GM21390 (cell line): ENCODE measurements around the gene ADAT3.
A peak's percentile ranks its signal among the peaks of the same experiment; 100 is the strongest.

Experiments
- ATAC-seq: cut with Tn5 transposase; IDR thresholded peaks from one replicate; pipeline ENCODE4 v1.9.1; 2021; ENCODE audit not compliant: unreplicated experiment

Gene ADAT3

GRCh38 chr19:1912760-1913505 is 7.7 kb downstream of the ADAT3 start:
- no peak for ATAC-seq

GRCh38 chr19:1913781-1914577 is 8.8 kb downstream of the ADAT3 start:
- no peak for ATAC-seq

GRCh38 chr19:1914826-1915341 is 9.7 kb downstream of the ADAT3 start:
- ATAC-seq: no peak

GRCh38 chr19:1917146-1917545 is 11.9 kb downstream of the ADAT3 start:
- ATAC-seq: no peak

GRCh38 chr19:1917926-1918325 is 12.7 kb downstream of the ADAT3 start:
- ATAC-seq: no peak

- no peak for ATAC-seq
Measured at GRCh38 chr19:1918975-1919374, 13.8 kb downstream of the ADAT3 start.

GRCh38 chr19:1920644-1921043 is 15.4 kb downstream of the ADAT3 start:
- no peak for ATAC-seq

GRCh38 chr19:1921326-1921725 is 16.1 kb downstream of the ADAT3 start:
- ATAC-seq: no peak

GRCh38 chr19:1921825-1922224 is 16.6 kb downstream of the ADAT3 start:
- ATAC-seq: no peak

- ATAC-seq: no peak
Measured at GRCh38 chr19:1922803-1923202, 17.6 kb downstream of the ADAT3 start.

GRCh38 chr19:1923319-1923718 is 18.1 kb downstream of the ADAT3 start:
- ATAC-seq: no peak

GRCh38 chr19:1924320-1924961 is 19.2 kb downstream of the ADAT3 start:
- no peak for ATAC-seq

- no peak for ATAC-seq
Measured at GRCh38 chr19:1925544-1925943, 20.3 kb downstream of the ADAT3 start.

GRCh38 chr19:1929021-1929742 is 24.0 kb downstream of the ADAT3 start:
- peak; percentile 55 for ATAC-seq

- no peak for ATAC-seq
Measured at GRCh38 chr19:1931445-1931844, 26.2 kb downstream of the ADAT3 start.

- no peak for ATAC-seq
Measured at GRCh38 chr19:1932395-1932794, 27.2 kb downstream of the ADAT3 start.

- no peak for ATAC-seq
Measured at GRCh38 chr19:1933244-1933643, 28.0 kb downstream of the ADAT3 start.

- no peak for ATAC-seq
Measured at GRCh38 chr19:1933942-1934341, 28.7 kb downstream of the ADAT3 start.

GRCh38 chr19:1935484-1936208 is 30.4 kb downstream of the ADAT3 start:
- no peak for ATAC-seq

- no peak for ATAC-seq
Measured at GRCh38 chr19:1936430-1936829, 31.2 kb downstream of the ADAT3 start.
